K562 (cell line): ENCODE measurements around the gene COQ4. TPM values are rescaled to one million over a fixed set of nuclear protein-coding genes. Genes with fewer than 3 reads are reported as not detected.

Source experiments
- ATAC-seq: fragments of 200-7000 bp; cut with Tn5 transposase; 3 replicates; pipeline ENCODE4 v1.9.1; 2020; ENCODE audit warnings: moderate library complexity
- BruUV-seq: library from RNA; stranded (reverse); fragments of 400-500 nt; replicated peaks from 2 replicates; lab custom pipeline; 2021; lab: Mats Ljungman, UMichigan
- CTCF ChIA-PET: fragments of 300-600 bp; formaldehyde crosslinking; extraction: SDS; loops from one replicate; lab custom pipeline; 2021; ENCODE audit warnings: low intra/inter-chr PET ratio; lab: Yijun Ruan, JAX
- POLR2A ChIA-PET: fragments of 300-600, 350-650 bp; sonication (Branson Sonifier 250); formaldehyde crosslinking; extraction: SDS; loops from one replicate; lab custom pipeline; 2021; ENCODE audit warnings: antibody characterized with exemption, inconsistent platforms; lab: Yijun Ruan, JAX
- DNase-seq, 4 experiments: peaks; one replicate each; pipeline versions ENCODE4 v3.0.0 to v3.0.0-alpha.2; 2011 to 2018; ENCODE audit warnings: low spot score in 3 of 4, mixed read lengths in 3 of 4; ENCODE audit errors: extremely low read depth in 1 of 4
- FAIRE-seq: peaks from 2 replicates; lab custom pipeline; 2011; peaks lifted over from hg19 to GRCh38; lab: Jason Lieb, UNC
- H2AFZ ChIP-seq: 2 replicates; pipeline ENCODE4 v1.6.0; 2011; ENCODE audit warnings: low read depth, low read length, control low read depth, inconsistent platforms
- H3K27ac ChIP-seq: fragments of 200-600 bp; 3 replicates; pipeline ENCODE4 v1.8.0; 2011; ENCODE audit warnings: low read depth, mild to moderate bottlenecking, control low read depth, inconsistent platforms, low read length, moderate library complexity, mixed read lengths; ENCODE audit errors: extremely low read depth
- H3K27me3 ChIP-seq, 2 experiments: fragments of 300-600 bp in 1 of 2; 2 replicates in 1 of 2; 3 replicates in 1 of 2; pipeline versions ENCODE4 v1.6.0 to v1.8.0; 2011; ENCODE audit warnings: inconsistent platforms in 2 of 2, low read length in 2 of 2, mild to moderate bottlenecking in 1 of 2, mixed read lengths in 1 of 2, moderate library complexity in 1 of 2; ENCODE audit not compliant: control insufficient read depth in 2 of 2, insufficient read depth in 2 of 2
- H3K36me3 ChIP-seq: fragments of 300-600 bp; 3 replicates; pipeline ENCODE4 v1.8.0; 2011; ENCODE audit warnings: mild to moderate bottlenecking, low read length, inconsistent platforms; ENCODE audit not compliant: control insufficient read depth, insufficient read depth
- H3K4me1 ChIP-seq, 2 experiments: fragments of 200-600 bp in 1 of 2; replicated peaks in 1 of 2; 2 replicates in 1 of 2; 3 replicates in 1 of 2; pipeline versions ENCODE4 v1.5.1 to v1.8.0; 2011; ENCODE audit warnings: inconsistent platforms in 2 of 2, low read length in 2 of 2, mild to moderate bottlenecking in 1 of 2, mixed read lengths in 1 of 2, moderate library complexity in 1 of 2; ENCODE audit not compliant: control insufficient read depth in 2 of 2, insufficient read depth in 2 of 2
- H3K4me2 ChIP-seq: 2 replicates; pipeline ENCODE4 v1.6.1; 2011; ENCODE audit warnings: low read length, control low read depth, inconsistent platforms, mixed read lengths; ENCODE audit not compliant: insufficient read depth
- H3K4me3 ChIP-seq: fragments of 200-600 bp; sonication (generic), shearing (Covaris generic); 2 replicates; pipeline ENCODE4 v1.5.1; 2016; ENCODE audit warnings: control low read depth, inconsistent platforms
- H3K79me2 ChIP-seq: fragments of 200-600 bp; 3 replicates; pipeline ENCODE4 v1.8.0; 2011; ENCODE audit warnings: low read length, inconsistent platforms; ENCODE audit not compliant: control insufficient read depth, insufficient read depth
- H3K9ac ChIP-seq, 2 experiments: 2 replicates each; pipeline versions ENCODE4 v1.6.0 to v1.6.1; 2011; ENCODE audit warnings: low read depth in 2 of 2, low read length in 2 of 2, control low read depth in 1 of 2, inconsistent platforms in 1 of 2, mild to moderate bottlenecking in 1 of 2, mixed read lengths in 1 of 2; ENCODE audit not compliant: insufficient read depth in 1 of 2
- H3K9me1 ChIP-seq: one replicate; pipeline ENCODE4 v1.6.0; 2011; ENCODE audit warnings: inconsistent platforms, mild to moderate bottlenecking, low read length, moderate library complexity; ENCODE audit not compliant: control insufficient read depth, insufficient read depth
- H3K9me3 ChIP-seq: replicated peaks from 2 replicates; pipeline ENCODE4 v1.5.1; 2011; ENCODE audit warnings: low read depth, low read length, inconsistent platforms; ENCODE audit not compliant: control insufficient read depth, insufficient read depth
- H4K20me1 ChIP-seq: replicated peaks from 2 replicates; pipeline ENCODE4 v1.6.1; 2011; ENCODE audit warnings: low read length, inconsistent platforms, mixed read lengths; ENCODE audit not compliant: control insufficient read depth, insufficient read depth
- ADNP ChIP-seq: fragments of 200-800 bp; sonication (Bioruptor generic); IDR thresholded peaks from 2 replicates; pipeline ENCODE4 v1.6.1; 2016; ENCODE audit warnings: missing genetic modification characterization, missing compliant biosample characterization
- BACH1 ChIP-seq: fragments of 200-800 bp; sonication (Bioruptor generic); IDR thresholded peaks from 2 replicates; pipeline ENCODE4 v1.6.1; 2016; ENCODE audit warnings: missing genetic modification characterization, missing compliant biosample characterization
- BHLHE40 ChIP-seq: IDR thresholded peaks from 2 replicates; pipeline ENCODE4 v1.6.1; 2011; ENCODE audit warnings: low read length, improper control_type of control experiment
- CBX8 ChIP-seq: fragments of 200-600 bp; sonication (generic); IDR thresholded peaks from 2 replicates; pipeline ENCODE4 v1.6.1; 2012; ENCODE audit warnings: borderline replicate concordance, mixed run types, low read depth, mild to moderate bottlenecking, moderate library complexity, mixed read lengths, low read length, control low read depth, inconsistent platforms; ENCODE audit not compliant: poor library complexity, severe bottlenecking; ENCODE audit errors: extremely low read depth
- DACH1 ChIP-seq: fragments of 450-650 bp; IDR thresholded peaks from 2 replicates; pipeline ENCODE4 v1.6.1; 2018; ENCODE audit not compliant: partially characterized antibody
- ETV5 ChIP-seq: sonication (generic); formaldehyde crosslinking; IDR thresholded peaks from 2 replicates; pipeline ENCODE4 v1.4.0; 2020; ENCODE audit warnings: low read depth, mild to moderate bottlenecking, missing genetic modification reagents
- HMG20B ChIP-seq: fragments of 250-450 bp; sonication (Bioruptor Pico); IDR thresholded peaks from 2 replicates; pipeline ENCODE4 v1.5.0; 2021; ENCODE audit warnings: mild to moderate bottlenecking
- NCOA1 ChIP-seq: fragments of 450-650 bp; IDR thresholded peaks from 2 replicates; pipeline ENCODE4 v1.6.1; 2016; ENCODE audit warnings: low read depth
- NR4A1 ChIP-seq, 2 experiments: fragments of 250-450 bp in 1 of 2; fragments of 450-650 bp in 1 of 2; sonication (Bioruptor Pico) in 1 of 2; IDR thresholded peaks; 2 replicates each; pipeline versions ENCODE4 v1.4.0 to v1.6.1; 2016 to 2020; ENCODE audit warnings: mild to moderate bottlenecking in 2 of 2, missing compliant biosample characterization in 1 of 2, missing genetic modification characterization in 1 of 2, moderate library complexity in 1 of 2
- POLR2AphosphoS2 ChIP-seq: IDR thresholded peaks from 2 replicates; pipeline ENCODE4 v1.6.1; 2012; ENCODE audit warnings: low read length, improper control_type of control experiment
- RHOXF2B ChIP-seq: fragments of 250-450 bp; sonication (Bioruptor Pico); conservative IDR thresholded peaks from 2 replicates; pipeline ENCODE4 v1.5.1; 2021
- ZBTB1 ChIP-seq: sonication (generic); formaldehyde crosslinking; IDR thresholded peaks from 2 replicates; pipeline ENCODE4 v1.8.1; 2023; ENCODE audit warnings: missing genetic modification reagents, low read depth, mild to moderate bottlenecking, borderline replicate concordance
- ZNF146 ChIP-seq: IDR thresholded peaks from one replicate; pipeline ENCODE4 v1.6.1; 2018; ENCODE audit warnings: missing compliant biosample characterization; ENCODE audit not compliant: unreplicated experiment
- WGBS: fragments of 100-300 bp; shearing (Covaris generic); methylation state at CpG from one replicate; pipeline ENCODE4 v1.1.6; 2016; ENCODE audit warnings: low coverage, mixed read lengths; ENCODE audit not compliant: insufficient coverage; ENCODE audit errors: missing lambda C conversion rate; 5-methylcytosine and 5-hydroxymethylcytosine counted together
- in situ Hi-C: fragments of 300-500 bp; cut with MboI; formaldehyde crosslinking; loops from 4 replicates; pipeline ENCODE4 v1.15.0; 2018; ENCODE audit warnings: inconsistent platforms, mixed read lengths
- intact Hi-C: fragments of 100-400 bp; cut with micrococcal nuclease; formaldehyde crosslinking; loops from 2 replicates; pipeline ENCODE4 v1.14.2; 2022
- polyA plus RNA-seq, 8 experiments: library from polyadenylated mRNA; depleted of rRNA in 4 of 8; stranded (reverse) in 5 of 8; unstranded in 3 of 8; fragments of >200 nt; fragmentation: Nextera tagmentation in 2 of 8; fragmentation: Illumina TruSeq in 1 of 8; extraction: Ambion mirVana in 2 of 8; extraction: Trizol in 1 of 8; gene quantifications; 2 replicates each; pipeline versions ENCODE4 v1.2.1 to v1.2.3, GENCODE V29; 2011 to 2014; ENCODE audit warnings: inconsistent platforms in 1 of 8, missing spikeins in 1 of 8
- total RNA-seq, 7 experiments: library from RNA; depleted of rRNA in 6 of 7; stranded (reverse); fragments of >200 nt in 6 of 7; fragmentation: Illumina TruSeq in 2 of 7; extraction: Trizol in 2 of 7; gene quantifications; 2 replicates each; pipeline versions ENCODE4 v1.2.1 to v1.2.3, GENCODE V29; 2011 to 2021; ENCODE audit warnings: low replicate concordance in 1 of 7
- TF ChIP-seq, protein P1 (sequence below), 2 experiments: fragments of 450-650 bp; formaldehyde crosslinking in 1 of 2; IDR thresholded peaks; 2 replicates each; pipeline versions ENCODE4 v1.4.0 to v1.6.1; 2014 to 2020; ENCODE audit warnings: mild to moderate bottlenecking in 2 of 2, borderline replicate concordance in 1 of 2, low read depth in 1 of 2

Gene COQ4
- total and polyA plus RNA-seq, 9 of the 15 experiments (the other 6 are each of a cell fraction or from before 2014, with no cell fraction given): 9.1 to 135 (median 67.2) TPM

DNA sequence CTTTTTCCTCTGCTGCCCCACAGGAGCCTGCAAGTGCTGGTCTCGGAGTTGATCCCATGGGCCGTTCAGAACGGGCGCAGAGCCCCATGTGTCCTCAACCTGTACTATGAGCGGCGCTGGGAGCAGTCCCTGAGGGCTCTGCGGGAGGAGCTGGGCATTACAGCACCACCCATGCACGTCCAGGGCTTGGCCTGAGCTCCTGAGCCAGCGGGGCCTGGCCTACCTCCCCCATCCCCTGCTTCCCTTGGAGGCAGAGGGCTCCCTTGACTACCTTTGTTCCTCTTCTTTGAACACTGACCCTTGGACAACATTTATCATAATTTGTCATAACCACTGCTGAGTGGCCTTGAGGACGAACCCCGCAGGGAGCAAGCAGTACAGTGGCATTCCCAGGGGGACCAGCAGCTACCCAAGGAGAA, 10.8 kb downstream of the COQ4 start (continued):
- no peak for TF ChIP-seq NCOA1
- TF ChIP-seq DACH1: no peak
- TF ChIP-seq ZBTB1: no peak
- TF ChIP-seq CBX8: no peak
- TF ChIP-seq ETV5 (CRISPR knock-in tag): no peak
- TF ChIP-seq NR4A1 (CRISPR knock-in tag; IDR thresholded peaks at IDR 0.05): no peak
- TF ChIP-seq NR4A1 (tag; IDR thresholded peaks at IDR 0.05): no peak

DNA sequence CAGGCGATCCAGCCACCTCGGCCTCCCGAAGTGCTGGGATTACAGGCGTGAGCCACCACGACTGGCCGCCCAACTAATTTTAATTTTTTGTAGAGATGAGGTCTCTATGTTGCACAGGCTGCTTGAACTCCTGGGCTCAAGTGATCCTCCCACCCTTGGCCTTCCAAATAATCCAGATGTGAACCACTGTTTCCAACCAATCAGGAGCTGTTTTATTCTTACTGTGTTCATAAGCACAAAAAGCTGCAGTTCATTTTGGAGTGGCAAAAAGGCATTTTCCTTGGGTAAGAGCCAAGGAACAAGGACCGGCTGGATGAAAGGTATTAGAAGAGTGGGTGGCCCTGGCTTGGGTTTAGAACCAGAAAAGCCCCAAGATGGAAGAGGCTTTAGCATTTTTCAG, 12.5 kb downstream of the COQ4 start:
- peaks cover 53% of the 10 kb centered on the region for H3K36me3 ChIP-seq
- no peak overlapping the region for H3K9ac ChIP-seq
- H3K4me1 ChIP-seq: peaks cover 4 to 10% of the 10 kb centered on the region in 2 experiments; a peak in 4 of 5 replicates
- in situ Hi-C loops: no loop called here
- ChIA-PET POLR2A (interaction anchor here (0.6 to 6.4 kb wide), 12 partner anchors 8 to 362 kb away, joined by 3 to 51 read pairs (median 6); partner anchors contain the start of gene COQ4), CTCF (no interaction called here)
- H3K27me3 ChIP-seq: no peaks in the 10 kb centered on the region
- no peak overlapping the region for H3K4me3 ChIP-seq
- H3K4me2 ChIP-seq: no peak overlapping the region
- 84% methylated on average over 7 of the region's 7 CpGs for WGBS
- no TSS peak for BruUV-seq
- ATAC-seq (no peak), DNase-seq (no peak), FAIRE-seq (no peak)
- H3K79me2 ChIP-seq: peaks cover 6% of the 10 kb centered on the region; the same call in 1 of the 3 replicates
- intact Hi-C loops: no loop called here
- no peaks in the 10 kb centered on the region for H3K9me3 ChIP-seq
- H4K20me1 ChIP-seq: peaks cover 3% of the 10 kb centered on the region; the same call in 1 of the 2 replicates
- H3K27ac ChIP-seq: no peak overlapping the region
- no peaks in the 10 kb centered on the region for H3K9me1 ChIP-seq
- H2AFZ ChIP-seq: no peak overlapping the region
- TF ChIP-seq, protein P1, sequence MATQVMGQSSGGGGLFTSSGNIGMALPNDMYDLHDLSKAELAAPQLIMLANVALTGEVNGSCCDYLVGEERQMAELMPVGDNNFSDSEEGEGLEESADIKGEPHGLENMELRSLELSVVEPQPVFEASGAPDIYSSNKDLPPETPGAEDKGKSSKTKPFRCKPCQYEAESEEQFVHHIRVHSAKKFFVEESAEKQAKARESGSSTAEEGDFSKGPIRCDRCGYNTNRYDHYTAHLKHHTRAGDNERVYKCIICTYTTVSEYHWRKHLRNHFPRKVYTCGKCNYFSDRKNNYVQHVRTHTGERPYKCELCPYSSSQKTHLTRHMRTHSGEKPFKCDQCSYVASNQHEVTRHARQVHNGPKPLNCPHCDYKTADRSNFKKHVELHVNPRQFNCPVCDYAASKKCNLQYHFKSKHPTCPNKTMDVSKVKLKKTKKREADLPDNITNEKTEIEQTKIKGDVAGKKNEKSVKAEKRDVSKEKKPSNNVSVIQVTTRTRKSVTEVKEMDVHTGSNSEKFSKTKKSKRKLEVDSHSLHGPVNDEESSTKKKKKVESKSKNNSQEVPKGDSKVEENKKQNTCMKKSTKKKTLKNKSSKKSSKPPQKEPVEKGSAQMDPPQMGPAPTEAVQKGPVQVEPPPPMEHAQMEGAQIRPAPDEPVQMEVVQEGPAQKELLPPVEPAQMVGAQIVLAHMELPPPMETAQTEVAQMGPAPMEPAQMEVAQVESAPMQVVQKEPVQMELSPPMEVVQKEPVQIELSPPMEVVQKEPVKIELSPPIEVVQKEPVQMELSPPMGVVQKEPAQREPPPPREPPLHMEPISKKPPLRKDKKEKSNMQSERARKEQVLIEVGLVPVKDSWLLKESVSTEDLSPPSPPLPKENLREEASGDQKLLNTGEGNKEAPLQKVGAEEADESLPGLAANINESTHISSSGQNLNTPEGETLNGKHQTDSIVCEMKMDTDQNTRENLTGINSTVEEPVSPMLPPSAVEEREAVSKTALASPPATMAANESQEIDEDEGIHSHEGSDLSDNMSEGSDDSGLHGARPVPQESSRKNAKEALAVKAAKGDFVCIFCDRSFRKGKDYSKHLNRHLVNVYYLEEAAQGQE (IDR thresholded peaks at IDR 0.05; ENCODE audit: borderline replicate concordance): no peak
- TF ChIP-seq, protein P1 (CRISPR knock-in tag; IDR thresholded peaks at IDR 0.05; ENCODE audit: low read depth): no peak
- TF ChIP-seq HMG20B (CRISPR knock-in tag) (0 out of 2 replicates have a peak, but pooled peaks have one; percentile 37), POLR2AphosphoS2 (peak; percentile 46; the same call in 1 of the 2 replicates), BACH1 (tag) (no peak), ZNF146 (CRISPR knock-in tag) (no peak), ADNP (tag) (no peak), BHLHE40 (0 out of 2 replicates have a peak, but pooled peaks have one; percentile 7), RHOXF2B (CRISPR knock-in tag) (no peak)
